GM21447 (cell line): Measurements from ENCODE around the gene PANX2.
A peak's percentile ranks its signal among the peaks of the same experiment; 100 is the strongest.
"Not testable (repeated sequence)": the region's sequence is repeated elsewhere in the genome, so short reads cannot be mapped to it uniquely, and the experiment has no call there.

Source experiments
- ATAC-seq: cut with Tn5 transposase; IDR thresholded peaks from one replicate; pipeline ENCODE4 v1.9.1; 2021; ENCODE audit not compliant: unreplicated experiment

PANX2 gene

GRCh38 chr22:50197856-50198623, 27.5 kb downstream of the PANX2 start:
- ATAC-seq: no peak

GRCh38 chr22:50198624-50199017, 28.1 kb downstream of the PANX2 start:
- ATAC-seq: no peak

- no peak for ATAC-seq
These were observed 28.8 kb downstream of the PANX2 start for GRCh38 chr22:50199251-50199721.

GRCh38 chr22:50199829-50200460, 29.4 kb downstream of the PANX2 start:
- no peak for ATAC-seq

DNA sequence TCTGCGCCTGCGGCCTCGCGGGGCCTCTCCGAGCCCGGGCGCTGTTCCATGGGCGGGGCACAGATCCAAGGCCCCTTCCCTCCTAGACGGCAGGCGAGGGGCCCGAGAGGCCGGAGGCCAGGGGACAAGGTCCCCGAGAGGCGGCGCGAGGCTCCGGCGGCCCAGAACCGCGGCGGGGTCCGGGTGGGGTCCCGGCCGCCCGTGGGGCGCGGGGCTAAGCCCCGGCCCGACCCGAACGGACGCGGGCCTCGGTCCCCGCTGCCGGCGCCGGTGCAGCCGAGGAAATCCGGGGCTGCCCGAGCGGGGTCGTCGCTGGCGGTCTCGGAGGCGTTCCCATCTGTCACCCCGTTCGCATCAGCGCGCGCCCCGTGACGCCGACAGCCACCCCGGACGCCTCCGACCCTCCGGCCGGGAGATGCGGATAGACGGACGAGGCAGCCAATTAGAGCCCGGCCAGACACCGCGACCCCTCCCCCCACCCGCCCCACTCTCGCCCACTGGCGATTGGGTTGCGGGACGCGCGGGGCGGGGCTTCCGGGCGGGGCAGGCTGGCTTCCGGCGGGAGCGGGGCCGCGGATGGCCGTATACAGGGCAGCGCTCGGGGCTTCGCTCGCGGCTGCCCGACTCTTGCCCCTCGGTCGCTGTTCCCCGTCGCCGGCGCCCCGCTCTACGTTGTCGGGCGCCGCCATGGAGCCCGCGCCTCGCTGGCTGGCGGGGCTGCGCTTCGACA, 30.1 kb downstream of the PANX2 start, which contains the start of gene SELENOO:
TSS of gene SELENOO (plus strand) at position 551 of the 730 bp plus-strand sequence. CDS start at position 577, 26 bp downstream.
- peak; percentile 70 for ATAC-seq

DNA sequence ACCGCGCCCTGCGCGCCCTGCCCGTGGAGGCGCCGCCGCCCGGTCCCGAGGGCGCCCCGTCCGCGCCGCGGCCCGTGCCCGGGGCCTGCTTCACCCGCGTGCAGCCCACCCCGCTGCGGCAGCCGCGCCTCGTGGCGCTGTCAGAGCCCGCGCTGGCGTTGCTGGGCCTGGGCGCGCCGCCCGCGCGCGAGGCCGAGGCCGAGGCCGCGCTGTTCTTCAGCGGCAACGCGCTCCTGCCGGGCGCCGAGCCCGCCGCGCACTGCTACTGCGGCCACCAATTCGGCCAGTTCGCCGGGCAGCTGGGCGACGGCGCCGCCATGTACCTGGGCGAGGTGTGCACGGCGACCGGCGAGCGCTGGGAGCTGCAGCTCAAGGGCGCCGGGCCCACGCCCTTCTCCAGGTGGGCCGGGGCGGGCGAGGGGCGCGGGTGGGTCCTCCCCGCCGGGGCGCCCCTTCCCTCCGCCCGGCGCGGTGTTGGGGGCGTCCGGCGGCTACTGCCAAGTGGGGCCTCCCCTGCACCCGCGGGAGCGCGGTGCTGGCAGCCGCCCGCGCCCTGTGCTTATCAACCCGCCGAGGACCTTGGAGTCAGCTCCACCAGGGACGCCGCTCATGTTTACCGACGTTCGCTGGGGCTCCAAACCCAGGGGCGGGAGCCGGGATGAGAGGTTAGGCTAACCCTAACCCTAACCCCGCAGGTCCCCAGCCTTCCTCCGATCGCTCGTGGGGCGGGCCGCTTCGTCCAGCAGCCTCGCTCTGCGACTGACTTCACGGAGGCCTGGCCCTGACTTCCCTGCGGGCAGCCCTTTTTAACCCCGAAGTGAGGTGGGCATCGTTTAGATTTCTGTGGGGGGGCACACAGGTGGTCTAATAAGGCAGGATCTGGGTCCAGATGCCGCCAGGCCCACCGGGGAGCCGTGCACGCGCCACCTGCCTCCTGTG, 30.9 kb downstream of the PANX2 start:
- no peak for ATAC-seq

DNA sequence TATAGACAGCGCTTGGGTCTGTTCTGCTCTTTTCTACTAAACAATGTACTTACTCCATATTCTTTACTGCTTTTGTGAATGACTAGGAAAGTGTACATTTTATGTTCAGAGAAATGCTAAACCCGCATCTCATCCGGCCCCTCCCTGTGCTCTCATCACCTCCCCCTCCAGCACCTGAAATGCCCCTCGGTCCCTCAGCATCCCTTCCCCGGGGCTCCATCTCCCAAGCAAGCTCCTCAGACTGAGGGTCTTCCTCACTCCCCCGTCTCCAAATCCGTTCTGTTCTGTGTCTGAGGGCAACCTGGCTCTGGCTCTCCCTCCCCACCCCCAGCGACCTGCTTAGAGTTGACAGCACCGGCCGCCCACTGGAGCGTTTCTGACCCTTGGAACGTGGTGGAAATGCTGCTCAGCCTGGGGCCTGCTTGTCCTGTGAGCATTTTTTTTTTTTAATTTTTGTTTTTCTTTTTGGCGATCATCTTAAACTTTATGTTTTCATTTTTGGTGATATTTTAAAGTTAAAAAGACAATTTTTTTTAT, 31.7 kb downstream of the PANX2 start:
- no peak for ATAC-seq

DNA sequence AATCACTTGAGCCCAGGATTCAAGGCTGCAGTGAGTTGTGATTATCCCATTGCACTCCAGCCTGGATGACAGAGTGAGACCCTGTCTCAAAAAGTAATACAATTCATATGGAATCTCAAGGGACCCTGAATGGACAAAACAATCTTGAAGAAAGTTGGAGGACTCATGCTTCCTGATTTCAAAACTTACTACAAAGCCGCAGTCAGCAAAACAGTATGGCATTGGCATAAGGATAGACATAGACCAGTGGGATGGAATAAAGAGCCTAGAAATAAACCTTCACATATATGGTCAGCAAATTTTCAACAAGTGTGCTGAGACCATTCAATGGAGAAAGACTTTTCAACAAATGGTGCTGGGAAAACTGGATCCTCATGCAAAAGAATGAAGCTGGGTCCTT, 32.8 kb downstream of the PANX2 start:
- no peak for ATAC-seq

DNA sequence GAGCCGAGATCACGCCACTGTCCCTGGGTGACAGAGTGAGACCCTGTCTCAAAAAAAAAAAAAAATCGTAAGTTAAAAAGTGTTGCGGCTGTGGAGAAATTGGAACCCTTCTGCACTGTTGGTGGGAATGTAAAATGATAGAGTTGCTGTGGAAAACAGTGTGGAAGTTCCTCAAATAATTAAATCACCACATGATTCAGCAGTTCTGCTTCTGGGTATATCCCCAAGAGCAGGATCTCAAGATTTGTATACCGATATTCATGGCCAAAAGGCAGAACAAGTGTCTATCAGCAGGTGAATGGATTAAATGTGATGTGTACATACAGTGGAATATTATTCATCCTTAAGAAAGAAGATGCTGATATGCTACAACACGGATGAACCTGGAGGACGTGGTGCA, 34.0 kb downstream of the PANX2 start:
- no peak for ATAC-seq

DNA sequence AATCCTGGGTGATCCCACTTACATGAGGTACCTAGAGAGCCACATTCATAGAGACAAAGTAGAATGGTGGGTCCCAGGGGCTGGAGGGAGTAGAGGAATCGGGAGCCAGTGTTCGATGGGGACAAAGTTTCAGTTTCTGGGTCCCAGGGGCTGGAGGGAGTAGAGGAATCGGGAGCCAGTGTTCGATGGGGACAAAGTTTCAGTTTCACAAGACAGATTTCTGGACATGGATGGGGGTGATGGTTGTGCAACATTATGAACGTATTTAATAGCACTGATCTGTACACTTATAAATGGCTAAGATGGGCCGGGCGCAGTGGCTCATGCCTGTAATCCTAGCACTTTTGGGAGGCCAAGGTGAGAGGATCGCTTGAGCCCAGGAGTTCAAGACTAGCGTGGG, 34.5 kb downstream of the PANX2 start:
- ATAC-seq: not testable (repeated sequence)

- ATAC-seq: no peak
These were observed 35.4 kb downstream of the PANX2 start for GRCh38 chr22:50205781-50206569.

- no peak for ATAC-seq
These were observed 36.1 kb downstream of the PANX2 start for GRCh38 chr22:50206599-50206998.

DNA sequence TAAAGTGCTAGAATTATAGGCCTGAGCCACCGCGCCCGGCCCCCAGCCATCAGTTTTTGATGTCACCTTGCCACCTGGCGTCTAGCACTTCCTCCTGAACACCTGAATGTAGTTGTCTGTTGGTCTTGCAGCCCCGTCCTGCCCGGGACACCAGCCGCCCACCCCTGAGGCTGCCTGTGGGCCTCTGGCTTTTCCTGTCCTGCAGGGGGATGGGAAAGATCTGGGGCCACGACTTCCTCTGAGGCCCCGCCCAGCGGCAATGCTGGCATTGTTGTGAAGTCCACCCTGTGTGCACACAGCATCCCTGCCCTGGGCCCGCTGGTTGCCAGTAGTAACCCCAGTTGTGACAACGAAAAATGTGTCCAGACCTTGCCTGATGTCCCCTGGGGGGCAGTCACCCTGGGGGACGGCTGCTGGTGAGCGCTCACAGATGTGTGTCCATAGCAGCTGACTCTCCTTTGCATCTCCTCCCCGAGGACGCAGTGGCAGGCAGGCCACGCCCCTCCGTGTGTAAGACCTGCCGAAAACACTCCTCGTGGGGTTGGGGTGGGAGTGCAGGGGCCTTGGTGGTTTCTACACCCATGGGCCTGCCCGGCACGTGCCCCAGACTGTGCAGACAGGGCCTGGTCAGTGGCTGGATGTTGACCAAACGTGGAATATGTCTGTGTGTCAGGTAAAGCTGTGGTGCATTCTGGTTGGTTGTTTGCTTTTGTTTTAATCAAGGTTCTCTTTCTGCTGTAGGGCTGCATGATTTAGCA, 37.0 kb downstream of the PANX2 start:
- no peak for ATAC-seq

GRCh38 chr22:50208430-50208938, 38.0 kb downstream of the PANX2 start:
- no peak for ATAC-seq

DNA sequence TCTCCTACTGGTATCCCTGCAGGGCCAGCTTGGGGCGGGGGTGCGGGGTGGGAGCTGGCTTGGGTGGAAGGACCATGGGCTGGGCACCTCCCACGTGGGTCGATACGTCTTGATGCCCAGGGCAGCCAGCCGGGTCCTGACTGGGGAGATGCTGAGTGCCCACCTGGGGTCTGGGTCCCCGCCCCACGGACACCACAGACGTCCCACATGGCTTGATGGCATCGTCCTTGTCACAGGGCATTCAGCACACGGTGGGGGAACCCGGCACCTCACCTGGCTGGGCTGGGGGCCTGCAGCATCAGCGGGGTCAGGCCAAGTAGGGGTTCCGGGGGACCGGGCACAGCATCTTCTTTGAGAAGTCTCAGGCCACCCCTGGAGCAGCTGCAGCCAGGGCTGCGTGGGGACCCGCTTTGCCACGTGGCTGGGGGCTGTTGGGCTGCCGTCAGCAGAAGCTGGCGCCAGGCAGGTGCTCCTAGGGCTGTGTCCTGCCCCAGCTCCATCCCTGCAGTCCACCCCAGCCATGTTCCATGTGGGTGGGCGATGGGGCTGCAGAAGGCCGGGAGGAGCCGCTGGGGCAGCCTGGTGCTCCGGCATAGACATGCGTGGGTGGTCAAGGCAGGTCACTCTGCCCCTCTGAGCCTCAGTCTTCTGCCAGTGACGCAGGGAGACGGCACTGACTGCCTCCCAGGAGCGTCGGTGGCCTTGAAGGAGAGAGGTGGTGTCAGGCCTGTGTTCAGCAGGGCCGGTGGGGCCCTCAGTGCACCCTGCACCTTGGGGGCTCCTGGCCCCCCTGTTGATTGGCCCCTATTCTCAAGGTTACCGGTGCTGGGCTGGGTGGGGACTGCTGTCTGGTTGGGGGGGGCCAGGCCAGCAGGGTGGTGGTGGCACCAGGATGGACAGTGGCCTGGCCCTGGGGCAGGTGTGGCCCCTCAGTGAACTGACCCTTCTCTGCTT, 38.7 kb downstream of the PANX2 start:
- no peak for ATAC-seq

DNA sequence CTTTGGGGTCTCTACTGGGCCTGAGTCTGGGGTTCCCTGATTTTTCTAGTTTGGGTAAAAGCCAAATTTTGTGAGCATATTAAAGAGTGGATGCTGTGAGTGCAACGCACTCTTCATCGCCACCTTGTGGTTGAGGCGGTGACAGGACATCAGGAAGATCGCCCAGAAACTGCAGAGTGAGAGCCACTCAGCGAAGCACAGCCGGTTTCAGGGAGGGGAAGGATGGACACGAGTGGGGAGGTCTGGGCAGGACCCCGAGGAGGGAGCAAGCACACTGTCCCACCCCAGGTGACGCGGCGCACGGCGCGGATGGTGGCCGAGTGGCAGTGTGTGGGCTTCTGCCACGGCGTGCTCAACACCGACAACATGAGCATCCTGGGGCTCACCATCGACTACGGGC, 39.4 kb downstream of the PANX2 start:
- no peak for ATAC-seq

DNA sequence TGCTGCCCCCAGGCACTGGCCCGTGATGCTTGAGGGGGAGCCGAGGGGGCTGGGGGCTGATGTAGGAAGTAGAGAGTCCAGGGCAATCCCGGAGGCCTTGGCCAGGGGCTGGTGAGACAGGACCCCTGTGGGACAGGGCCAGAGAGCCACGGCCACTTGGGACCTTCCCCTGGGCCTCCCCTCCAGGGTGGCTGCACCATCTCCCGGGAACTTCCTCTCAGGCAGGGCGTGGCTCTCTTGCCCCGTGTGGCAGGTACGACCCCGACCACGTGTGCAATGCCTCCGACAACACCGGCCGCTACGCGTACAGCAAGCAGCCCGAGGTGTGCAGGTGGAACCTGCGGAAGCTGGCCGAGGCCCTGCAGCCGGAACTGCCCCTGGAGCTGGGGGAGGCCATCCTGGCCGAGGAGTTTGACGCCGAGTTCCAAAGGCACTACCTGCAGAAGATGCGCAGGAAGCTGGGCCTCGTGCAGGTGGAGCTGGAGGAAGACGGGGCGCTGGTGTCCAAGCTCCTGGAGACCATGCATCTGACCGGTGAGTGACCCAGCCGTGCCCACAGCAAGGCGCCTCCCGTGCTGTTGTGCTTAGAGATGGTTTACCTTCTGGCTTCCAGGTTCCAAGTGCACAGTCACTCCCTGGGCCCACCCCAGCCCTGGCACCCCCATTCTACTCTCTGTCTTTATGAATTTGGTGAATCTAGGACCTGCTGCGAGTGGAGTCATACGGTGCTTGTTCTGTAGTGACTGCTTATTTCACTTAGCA, 40.0 kb downstream of the PANX2 start:
- no peak for ATAC-seq
